Measurements from ENCODE around the gene OR5B21. TPM values are rescaled to one million over a fixed set of nuclear protein-coding genes. Genes with fewer than 3 reads are reported as not detected.

The OR5B21 gene
- under 1 TPM in 1 of 4 donors, not detected in 3; 0.83 TPM for total RNA-seq
- polyA plus RNA-seq: not detected

DNA sequence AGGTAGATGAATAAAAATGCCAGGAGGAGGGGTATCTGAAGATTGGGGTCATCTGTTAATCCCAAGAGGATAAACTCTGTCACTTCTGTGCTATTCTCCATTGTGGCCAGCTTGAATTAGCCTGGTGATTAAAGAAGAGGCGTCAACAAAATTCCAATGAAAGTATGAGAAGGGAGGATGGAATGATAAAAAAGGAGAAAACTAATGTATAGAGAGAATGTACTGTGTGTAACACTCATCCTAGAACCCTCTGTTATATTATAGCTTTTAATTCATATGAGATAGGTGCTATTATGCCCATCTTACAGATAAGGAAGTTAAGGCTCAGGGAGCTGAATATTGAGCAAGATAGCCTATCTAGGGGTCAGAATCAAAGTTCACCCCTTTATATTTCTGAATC, at the start of gene OR5B21:
TSS of gene OR5B21 (minus strand) at position 101 of the 400 bp plus-strand sequence. CDS start at position 101, 0 bp downstream.
- H3K9me3 ChIP-seq: no peaks in the 10 kb centered on the region
- no peak within 1 kb of the TSS for H3K4me3 ChIP-seq
- no peak within 1 kb of the TSS for H3K27ac ChIP-seq
- 94 to 96% methylated on average over 1 of the region's 1 CpG for WGBS, 2 donors
- H3K36me3 ChIP-seq: no peaks in the 10 kb centered on the region
- intact Hi-C loops (cut with DNase I): no loop called here
- TF ChIP-seq POLR2AphosphoS5 (IDR thresholded peaks at IDR 0.05) (no peak), POLR2A (IDR thresholded peaks at IDR 0.05) (no peak)
- TF ChIP-seq, protein P1, sequence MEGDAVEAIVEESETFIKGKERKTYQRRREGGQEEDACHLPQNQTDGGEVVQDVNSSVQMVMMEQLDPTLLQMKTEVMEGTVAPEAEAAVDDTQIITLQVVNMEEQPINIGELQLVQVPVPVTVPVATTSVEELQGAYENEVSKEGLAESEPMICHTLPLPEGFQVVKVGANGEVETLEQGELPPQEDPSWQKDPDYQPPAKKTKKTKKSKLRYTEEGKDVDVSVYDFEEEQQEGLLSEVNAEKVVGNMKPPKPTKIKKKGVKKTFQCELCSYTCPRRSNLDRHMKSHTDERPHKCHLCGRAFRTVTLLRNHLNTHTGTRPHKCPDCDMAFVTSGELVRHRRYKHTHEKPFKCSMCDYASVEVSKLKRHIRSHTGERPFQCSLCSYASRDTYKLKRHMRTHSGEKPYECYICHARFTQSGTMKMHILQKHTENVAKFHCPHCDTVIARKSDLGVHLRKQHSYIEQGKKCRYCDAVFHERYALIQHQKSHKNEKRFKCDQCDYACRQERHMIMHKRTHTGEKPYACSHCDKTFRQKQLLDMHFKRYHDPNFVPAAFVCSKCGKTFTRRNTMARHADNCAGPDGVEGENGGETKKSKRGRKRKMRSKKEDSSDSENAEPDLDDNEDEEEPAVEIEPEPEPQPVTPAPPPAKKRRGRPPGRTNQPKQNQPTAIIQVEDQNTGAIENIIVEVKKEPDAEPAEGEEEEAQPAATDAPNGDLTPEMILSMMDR (IDR thresholded peaks at IDR 0.05): no peak
- no peaks in the 10 kb centered on the region for H3K4me1 ChIP-seq
- DNase-seq: no peak
- H3K27me3 ChIP-seq: no peaks in the 10 kb centered on the region

- intact Hi-C loops (cut with DNase I): no loop called here
- DNase-seq: no peak
- peaks cover 11 to 98% (median 38%) of the 10 kb centered on the region in 4 donors for H3K36me3 ChIP-seq
- no peak overlapping the region for H3K27ac ChIP-seq
- H3K4me1 ChIP-seq: no peaks in the 10 kb centered on the region
- 95 to 97% methylated on average over 7 of the region's 7 CpGs for WGBS, 2 donors
- TF ChIP-seq EP300 (IDR thresholded peaks at IDR 0.05): no peak
- TF ChIP-seq, protein P1 (IDR thresholded peaks at IDR 0.05): no peak
- TF ChIP-seq POLR2AphosphoS5 (IDR thresholded peaks at IDR 0.05): no peak
- TF ChIP-seq POLR2A (IDR thresholded peaks at IDR 0.05): no peak
- H3K9me3 ChIP-seq: no peaks in the 10 kb centered on the region
- no peaks in the 10 kb centered on the region for H3K27me3 ChIP-seq
- H3K4me3 ChIP-seq: no peak overlapping the region
These were observed 41.7 kb upstream of the OR5B21 start for GRCh38 chr11:58549644-58550043.

GRCh38 chr11:58546841-58547240, 38.9 kb upstream of the OR5B21 start:
- Histone ChIP-seq H3K9me3 (no peaks in the 10 kb centered on the region), H3K4me1 (no peaks in the 10 kb centered on the region), H3K4me3 (no peak overlapping the region), H3K27ac (no peak overlapping the region), H3K36me3 (peaks cover 3 to 92% (median 26%) of the 10 kb centered on the region in 4 donors), H3K27me3 (no peaks in the 10 kb centered on the region)
- no peak for DNase-seq
- TF ChIP-seq POLR2A (IDR thresholded peaks at IDR 0.05): no peak
- TF ChIP-seq EP300 (IDR thresholded peaks at IDR 0.05): no peak
- no peak for TF ChIP-seq POLR2AphosphoS5 (IDR thresholded peaks at IDR 0.05)
- TF ChIP-seq, protein P1 (IDR thresholded peaks at IDR 0.05): no peak
- 94 to 95% methylated on average over 1 of the region's 1 CpG for WGBS, 2 donors
- intact Hi-C loops (cut with DNase I): no loop called here

DNA sequence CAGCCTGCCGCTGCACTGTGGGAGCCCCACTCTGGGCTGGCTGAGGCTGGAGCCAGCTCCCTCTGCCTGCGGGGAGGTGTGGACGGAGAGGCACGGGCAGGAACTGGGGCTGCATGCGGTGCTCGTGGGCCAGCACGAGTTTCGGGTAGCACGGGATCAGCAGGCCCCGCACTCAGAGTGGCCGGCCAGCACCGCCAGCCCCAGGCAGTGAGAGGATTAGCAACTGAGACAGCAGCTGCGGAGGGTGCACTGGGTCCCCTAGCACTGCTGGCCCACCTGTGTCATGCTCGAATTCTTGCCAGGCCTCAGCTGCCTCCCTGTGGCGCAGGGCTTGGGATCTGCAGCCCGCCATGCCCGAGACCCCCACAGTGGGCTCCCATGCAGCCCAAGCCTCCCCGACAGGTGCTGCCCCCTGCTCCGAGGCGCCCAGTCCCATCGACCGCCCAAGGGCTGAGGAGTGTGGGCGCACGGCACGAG, 24.0 kb upstream of the OR5B21 start:
- no peaks in the 10 kb centered on the region for H3K27me3 ChIP-seq
- WGBS, 2 donors: 95 to 96% methylated on average over 25 of the region's 25 CpGs
- TF ChIP-seq EP300 (IDR thresholded peaks at IDR 0.05): no peak
- no peak for TF ChIP-seq POLR2A (IDR thresholded peaks at IDR 0.05)
- no peak for TF ChIP-seq POLR2AphosphoS5 (IDR thresholded peaks at IDR 0.05)
- H3K9me3 ChIP-seq: no peaks in the 10 kb centered on the region
- H3K36me3 ChIP-seq: peaks cover 0 to 49% (median 11%) of the 10 kb centered on the region in 4 donors
- H3K27ac ChIP-seq: no peak overlapping the region
- no peak for DNase-seq
- no peak overlapping the region for H3K4me3 ChIP-seq
- intact Hi-C loops (cut with DNase I): no loop called here
- no peaks in the 10 kb centered on the region for H3K4me1 ChIP-seq

- Histone ChIP-seq H3K27me3 (no peaks in the 10 kb centered on the region), H3K9me3 (no peaks in the 10 kb centered on the region), H3K4me1 (no peaks in the 10 kb centered on the region), H3K27ac (no peak overlapping the region), H3K4me3 (no peak overlapping the region), H3K36me3 (peaks cover 0 to 56% (median 11%) of the 10 kb centered on the region in 4 donors)
- DNase-seq: no peak
- intact Hi-C loops (cut with DNase I): no loop called here
- TF ChIP-seq POLR2A (IDR thresholded peaks at IDR 0.05): no peak
- no peak for TF ChIP-seq POLR2AphosphoS5 (IDR thresholded peaks at IDR 0.05)
- TF ChIP-seq, protein P1 (IDR thresholded peaks at IDR 0.05): no peak
- no peak for TF ChIP-seq EP300 (IDR thresholded peaks at IDR 0.05)
- WGBS, 2 donors: 66 to 74% methylated on average over 3 of the region's 3 CpGs
These were observed 22.3 kb upstream of the OR5B21 start for GRCh38 chr11:58530236-58530635.

Data from sigmoid colon (tissue), 7 donors.